Ovary (tissue), 3 donors: ENCODE results near the gene OSBPL6.

Experiments used
- CTCF ChIP-seq, 3 donors: fragments of 450-650 bp in 2 of 3; fragments of 200-600 bp in 1 of 3; IDR thresholded peaks; one replicate each; pipeline versions ENCODE4 v1.5.1 to v1.8.0; 2016 to 2022; ENCODE audit warnings: antibody characterized with exemption in 3 of 3, mild to moderate bottlenecking in 1 of 3
- EP300 ChIP-seq: sonication (generic); formaldehyde crosslinking; IDR thresholded peaks from one replicate; pipeline ENCODE4 v1.6.1; 2017; ENCODE audit warnings: antibody characterized with exemption
- POLR2A ChIP-seq: fragments of 450-650 bp; IDR thresholded peaks from one replicate; pipeline ENCODE4 v1.6.1; 2017; ENCODE audit warnings: antibody characterized with exemption, mild to moderate bottlenecking, moderate library complexity
- donor health status: DM: no; HTN: no; CAD: no.

- TF ChIP-seq EP300 (no peak), CTCF (IDR thresholded peaks at IDR 0.05) (no peak), POLR2A (no peak)
These were observed 98.3 kb downstream of the OSBPL6 start for GRCh38 chr2:178292586-178292985.
